ENCODE results near the gene CTDNEP1.

- TF ChIP-seq POLR2A (IDR thresholded peaks at IDR 0.05) (no peak), CTCF (IDR thresholded peaks at IDR 0.05) (peak in 4 of 5 experiments; percentile 55 to 63 (median 61))
Observed at GRCh38 chr17:7214300-7215135, 37.0 kb downstream of the CTDNEP1 start.
